ENCODE measurements around the gene DRD4.
A peak's percentile ranks its signal among the peaks of the same experiment; 100 is the strongest.

DRD4 gene
- 0 to 0.46 (median 0.10) reads per million in 17 experiments for total RNA-seq

DNA sequence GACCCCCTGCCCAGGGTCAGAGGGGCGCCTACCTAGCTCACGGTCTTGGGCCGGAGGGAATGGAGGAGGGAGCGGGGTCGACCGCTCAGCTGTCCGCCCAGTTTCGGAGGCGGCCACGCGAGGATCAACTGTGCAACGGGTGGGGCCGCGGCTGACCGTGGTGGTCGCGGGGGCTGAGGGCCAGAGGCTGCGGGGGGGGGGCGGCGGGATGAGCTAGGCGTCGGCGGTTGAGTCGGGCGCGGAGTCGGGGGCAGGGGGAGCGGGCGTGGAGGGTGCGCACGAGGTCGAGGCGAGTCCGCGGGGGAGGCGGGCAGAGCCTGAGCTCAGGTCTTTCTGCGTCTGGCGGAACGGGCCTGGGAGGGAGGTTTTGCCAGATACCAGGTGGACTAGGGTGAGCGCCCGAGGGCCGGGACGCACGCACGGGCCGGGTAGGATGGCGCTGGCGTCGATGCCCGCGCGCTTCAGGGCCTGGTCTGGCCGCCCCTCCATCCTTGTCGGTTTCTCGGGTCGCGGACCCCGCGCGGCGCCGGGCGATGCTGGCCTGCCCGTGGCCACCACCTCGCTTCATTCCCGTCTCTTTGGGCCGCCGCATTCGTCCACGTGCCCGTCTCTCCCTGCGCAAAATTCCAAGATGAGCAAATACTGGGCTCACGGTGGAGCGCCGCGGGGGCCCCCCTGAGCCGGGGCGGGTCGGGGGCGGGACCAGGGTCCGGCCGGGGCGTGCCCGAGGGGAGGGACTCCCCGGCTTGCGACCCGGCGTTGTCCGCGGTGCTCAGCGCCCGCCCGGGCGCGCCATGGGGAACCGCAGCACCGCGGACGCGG lies at the start of gene DRD4:
Gene DRD4 (plus strand): TSS at position 759 of the 822 bp plus-strand sequence. CDS start 36 bp downstream, at position 795.
- DNase-seq = peak in 2 of 4 experiments; percentile 20 to 47

DNA sequence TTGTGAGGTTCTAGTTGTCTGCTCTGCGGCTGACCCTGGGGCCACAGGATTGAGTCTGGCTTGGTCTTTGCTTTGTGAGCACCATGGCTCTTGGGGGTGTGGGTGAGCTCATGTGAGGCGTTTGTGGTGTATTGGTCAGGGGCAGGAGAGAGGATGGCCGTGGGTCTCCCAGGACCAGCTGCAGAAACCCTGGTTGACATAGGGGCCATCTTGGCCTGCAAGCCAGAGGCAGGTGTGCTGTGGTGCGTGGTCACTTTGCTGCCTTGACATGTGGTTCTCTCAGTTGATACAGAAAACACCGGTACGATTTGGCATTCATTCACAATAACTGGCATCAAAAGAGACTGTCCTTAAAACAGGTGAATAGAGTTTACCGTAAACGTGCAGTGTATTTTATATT lies 49.5 kb upstream of the DRD4 start:
- DNase-seq = no peak

DNA sequence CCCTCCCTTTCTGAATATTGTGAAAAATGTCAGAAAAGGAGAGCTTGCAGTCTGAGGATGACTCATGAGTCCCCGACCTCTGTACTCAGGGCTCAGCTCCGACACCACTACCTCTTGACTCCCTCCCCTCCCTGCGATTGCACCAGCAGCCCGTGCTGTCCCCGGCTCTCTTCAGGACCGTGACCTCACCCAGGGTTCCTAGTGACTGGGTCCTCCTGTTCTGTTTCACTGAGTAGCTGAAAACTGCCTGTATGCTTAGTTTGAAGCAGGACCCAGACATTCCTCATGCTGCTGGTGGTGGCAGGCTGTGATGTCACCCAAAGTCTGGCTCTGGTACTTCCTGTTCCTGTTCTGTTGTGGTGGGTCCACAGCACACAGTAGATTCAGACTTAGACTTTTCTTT lies 49.1 kb upstream of the DRD4 start:
- peak; percentile 92 to 96 (median 92) for DNase-seq

DNA sequence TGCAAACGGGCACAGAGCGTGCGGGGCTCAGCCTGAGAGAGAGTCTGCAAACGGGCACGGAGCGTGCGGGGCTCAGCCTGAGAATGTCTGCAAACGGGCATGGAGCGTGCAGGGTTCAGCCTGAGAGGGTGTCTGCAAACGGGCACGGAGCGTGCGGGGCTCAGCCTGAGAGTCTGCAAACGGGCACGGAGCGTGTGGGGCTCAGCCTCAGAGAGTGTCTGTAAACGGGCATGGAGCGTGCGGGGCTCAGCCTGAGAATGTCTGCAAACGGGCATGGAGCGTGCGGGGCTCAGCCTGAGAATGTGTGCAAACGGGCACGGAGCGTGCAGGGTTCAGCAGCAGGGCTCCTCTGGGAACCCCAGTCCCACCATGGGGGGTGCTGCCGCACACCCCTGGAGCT lies 47.3 kb upstream of the DRD4 start:
- no peak for DNase-seq

DNA sequence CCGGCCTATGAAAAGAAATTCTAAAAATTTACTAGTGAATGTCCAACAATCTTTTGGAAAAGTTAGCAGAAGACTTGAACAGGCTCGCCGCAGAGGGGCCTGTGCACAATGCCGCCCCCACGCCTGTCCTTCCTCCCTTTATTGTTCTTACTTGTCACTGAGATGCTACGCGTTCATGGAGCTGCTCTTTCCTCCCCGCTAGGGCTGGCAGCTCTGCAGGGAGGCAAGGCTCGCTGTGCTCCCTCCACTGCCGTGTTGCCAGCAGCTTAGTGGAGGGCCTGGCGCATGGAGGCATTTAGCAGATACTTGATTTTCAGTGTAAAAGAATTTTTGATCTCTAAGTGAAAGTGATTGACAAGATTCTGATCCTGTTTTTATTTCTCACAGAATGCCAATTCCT lies 46.1 kb upstream of the DRD4 start:
- no peak for DNase-seq

DNA sequence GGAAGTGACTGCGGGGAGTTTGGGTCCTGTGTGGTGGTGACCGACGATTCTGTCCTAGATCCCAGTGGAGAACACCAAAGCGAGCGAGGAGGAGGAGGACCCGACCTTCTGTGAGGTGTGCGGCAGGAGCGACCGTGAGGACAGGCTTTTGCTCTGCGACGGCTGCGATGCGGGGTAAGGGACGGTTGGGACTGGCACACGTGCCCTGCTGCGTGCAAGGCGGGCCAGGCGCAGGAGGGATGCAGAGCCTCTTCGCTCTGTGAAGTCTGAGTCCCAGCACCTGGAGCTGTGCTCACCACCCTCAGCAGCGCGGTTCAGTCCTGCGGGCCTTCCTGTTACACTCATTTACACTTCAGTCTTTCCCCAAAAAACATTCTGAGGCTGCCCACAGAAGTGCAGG lies 44.6 kb upstream of the DRD4 start:
- no peak for DNase-seq

DNA sequence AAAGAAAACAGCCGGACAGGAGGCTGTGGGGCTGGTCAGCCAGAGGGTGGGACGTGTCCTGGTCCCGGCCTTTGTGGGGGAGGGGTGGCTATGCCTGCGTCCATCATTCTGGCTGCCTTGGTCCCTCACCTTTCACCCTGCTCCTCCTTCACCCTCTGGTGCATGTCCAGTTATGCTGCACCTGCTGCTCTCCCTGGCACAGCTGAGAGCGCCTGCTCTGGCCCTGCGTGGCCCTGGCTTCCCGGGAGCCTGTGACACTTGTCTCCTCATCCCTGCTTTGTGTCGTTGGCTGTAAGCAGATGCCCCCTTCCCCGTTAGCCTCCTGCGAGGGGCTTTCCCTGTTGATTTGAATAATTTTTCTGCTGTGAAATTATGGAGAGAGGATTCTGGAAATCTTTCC lies 44.2 kb upstream of the DRD4 start:
- DNase-seq = no peak

DNA sequence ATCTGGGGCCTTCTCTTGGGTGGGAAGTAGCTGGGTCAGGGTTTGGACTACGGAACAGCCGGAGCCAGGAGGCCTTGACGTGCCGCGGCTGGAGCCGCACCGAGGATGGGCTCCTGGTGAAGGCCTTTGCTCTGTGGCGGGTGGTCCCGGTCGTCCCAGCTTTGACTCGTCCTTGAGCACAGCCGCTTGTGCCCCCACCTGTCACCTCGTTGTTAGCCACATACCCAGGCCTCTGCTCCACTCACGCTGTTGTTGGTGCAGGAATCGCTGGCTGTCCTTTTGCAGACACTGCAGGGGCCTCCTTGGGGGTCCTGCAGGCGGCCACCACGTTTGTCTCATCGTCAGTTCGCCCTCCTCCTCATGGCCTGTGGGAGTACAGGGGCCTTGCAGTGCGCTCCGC lies 43.7 kb upstream of the DRD4 start:
- no peak for DNase-seq

DNA sequence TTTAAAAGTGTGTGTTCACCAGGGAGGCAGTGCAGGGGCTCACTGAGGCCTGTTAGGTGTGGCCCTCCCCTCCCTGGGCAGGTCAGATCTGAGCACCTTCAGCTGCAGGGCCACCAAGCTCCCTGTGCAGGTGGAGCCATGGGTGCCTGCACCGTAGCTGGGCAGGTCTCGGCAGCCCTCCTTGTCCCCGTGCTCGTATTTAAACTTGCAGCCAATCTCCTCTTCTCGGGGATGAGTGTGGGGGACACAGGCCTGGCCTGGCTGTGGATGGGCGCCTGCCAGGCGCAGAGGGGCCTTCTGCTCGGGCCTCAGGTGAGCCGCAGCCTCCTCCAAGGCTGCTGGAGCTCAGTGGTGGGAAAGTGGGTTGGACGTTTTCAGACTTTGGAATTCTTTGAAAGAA lies 41.7 kb upstream of the DRD4 start:
- DNase-seq = no peak

DNA sequence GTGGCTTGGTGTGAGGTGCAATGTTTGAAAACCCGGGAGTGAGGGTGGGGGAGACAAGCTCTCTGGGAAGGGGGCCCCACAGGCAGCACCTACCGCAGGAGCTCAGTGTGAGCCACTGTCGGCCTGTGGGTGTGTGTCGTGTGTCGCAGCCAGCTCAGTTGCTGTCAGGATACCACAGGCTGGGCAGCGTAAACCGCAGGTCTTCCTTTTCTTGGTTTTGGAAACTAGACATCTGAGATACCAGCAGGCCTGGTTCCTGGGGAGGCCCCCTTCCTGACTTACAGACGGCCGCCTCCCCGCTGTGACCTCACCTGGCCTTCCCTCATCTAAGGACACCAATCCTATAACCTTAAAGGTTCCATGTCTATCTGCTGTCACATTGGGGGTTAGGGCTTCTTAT lies 40.7 kb upstream of the DRD4 start:
- no peak for DNase-seq

DNA sequence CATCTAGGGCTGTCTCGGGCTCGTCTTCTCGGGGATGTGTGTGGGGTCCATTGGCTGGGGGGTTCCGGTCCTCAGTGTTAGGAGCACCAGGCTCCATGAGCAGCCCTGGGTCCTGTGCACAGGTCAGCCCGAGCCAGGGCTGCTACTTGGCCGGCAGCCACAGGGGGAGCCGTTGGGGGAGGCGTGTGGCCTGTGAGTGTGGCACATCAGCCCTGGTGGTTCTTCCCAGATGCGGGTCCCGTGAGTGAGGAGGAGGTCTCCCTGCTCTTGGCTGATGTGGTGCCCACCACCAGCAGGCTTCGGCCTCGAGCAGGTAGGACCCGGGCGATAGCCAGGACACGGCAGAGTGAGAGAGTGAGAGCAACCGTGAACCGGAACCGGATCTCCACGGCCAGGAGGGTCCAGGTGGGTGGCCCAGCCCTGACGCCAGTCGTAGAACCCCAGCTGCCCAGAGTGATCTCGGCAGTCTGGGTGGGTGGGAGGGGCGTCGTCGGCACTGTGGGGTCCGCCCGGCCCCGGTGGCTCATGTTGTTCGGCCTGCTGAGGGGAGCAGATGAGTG lies 39.8 kb upstream of the DRD4 start:
- peak in 1 of 4 experiments; percentile 27 for DNase-seq

DNA sequence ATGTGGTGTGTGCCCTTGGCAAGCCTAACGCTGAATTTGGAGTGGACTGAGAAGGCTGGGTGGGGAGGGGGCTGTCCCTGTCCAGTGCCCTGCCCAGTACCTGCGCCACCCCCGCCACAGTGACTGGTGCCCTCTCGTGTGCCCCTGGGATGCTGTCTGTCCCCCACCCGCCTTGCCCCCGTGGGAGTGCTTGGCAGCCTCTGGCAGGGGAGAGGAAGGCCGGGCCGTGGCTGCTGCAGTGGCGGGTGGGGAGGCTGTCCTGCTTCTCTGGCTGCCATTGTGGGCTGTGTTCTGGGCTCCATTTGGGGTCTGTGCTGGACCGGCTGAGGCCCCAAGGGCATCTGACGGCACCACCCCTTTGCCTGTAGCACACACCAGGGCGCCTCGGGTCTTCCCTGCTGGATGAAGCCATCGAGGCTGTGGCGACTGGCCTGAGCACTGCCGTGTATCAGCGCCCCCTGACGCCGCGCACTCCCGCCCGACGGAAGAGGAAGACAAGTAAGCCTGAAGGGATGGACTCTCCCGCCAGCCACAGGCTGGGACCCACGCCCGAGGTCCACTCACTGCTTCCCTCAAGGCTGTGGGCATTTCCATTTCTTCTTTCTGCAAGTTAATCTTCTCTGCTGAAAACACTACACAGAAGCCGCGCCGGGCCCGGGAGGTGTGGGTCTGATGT lies 38.9 kb upstream of the DRD4 start:
- no peak for DNase-seq

DNA sequence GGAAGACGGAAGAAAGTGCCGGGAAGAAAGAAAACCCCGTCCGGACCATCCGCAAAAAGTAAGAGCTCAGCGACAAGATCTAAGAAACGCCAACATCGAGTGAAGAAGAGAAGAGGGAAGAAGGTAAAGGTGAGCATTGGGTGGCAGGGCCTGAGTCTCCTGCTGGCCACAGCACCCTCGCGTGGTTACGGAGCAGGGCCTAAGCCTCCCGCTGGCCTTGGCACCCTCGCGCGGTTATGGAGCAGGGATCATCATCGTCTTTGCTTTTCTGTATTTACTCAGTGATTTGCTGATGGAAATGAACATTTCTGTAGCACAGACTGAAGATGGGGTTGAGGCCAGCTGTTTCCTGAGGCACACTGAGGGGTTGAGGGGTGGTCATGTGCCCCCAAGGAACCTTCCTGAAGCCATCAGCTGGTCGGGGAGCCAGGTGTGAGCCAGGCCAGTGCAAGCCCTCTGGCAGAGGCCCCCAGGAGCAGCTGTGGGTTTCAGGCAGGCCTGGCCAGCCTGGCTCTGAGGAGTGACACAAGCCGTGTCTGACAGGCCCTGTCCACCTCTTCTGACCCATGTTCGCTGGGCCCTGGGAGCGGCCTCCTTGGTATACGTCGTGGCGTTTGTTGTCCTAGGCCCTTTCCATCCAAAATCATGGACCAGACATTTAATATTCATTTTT lies 35.4 kb upstream of the DRD4 start:
- no peak for DNase-seq

DNA sequence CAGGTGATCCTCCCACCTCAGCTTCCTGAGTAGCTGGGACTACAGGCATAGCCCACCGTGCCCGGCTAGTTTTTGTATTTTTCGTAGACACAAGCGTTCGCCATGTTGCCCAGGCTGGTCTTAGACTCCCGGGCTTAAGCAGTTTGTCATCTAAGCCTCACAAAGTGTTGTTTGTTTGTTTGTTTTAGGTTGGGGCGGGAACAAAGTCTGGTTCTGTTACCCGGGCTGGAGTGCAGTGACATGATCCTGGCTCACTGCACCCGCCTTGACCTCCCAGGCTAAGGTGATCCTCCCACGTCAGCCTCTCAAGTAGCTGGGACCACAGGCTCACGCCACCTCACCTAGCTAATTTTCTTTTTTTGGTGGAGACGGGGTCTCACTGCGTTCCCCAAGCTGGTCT lies 33.9 kb upstream of the DRD4 start:
- DNase-seq = no peak

DNA sequence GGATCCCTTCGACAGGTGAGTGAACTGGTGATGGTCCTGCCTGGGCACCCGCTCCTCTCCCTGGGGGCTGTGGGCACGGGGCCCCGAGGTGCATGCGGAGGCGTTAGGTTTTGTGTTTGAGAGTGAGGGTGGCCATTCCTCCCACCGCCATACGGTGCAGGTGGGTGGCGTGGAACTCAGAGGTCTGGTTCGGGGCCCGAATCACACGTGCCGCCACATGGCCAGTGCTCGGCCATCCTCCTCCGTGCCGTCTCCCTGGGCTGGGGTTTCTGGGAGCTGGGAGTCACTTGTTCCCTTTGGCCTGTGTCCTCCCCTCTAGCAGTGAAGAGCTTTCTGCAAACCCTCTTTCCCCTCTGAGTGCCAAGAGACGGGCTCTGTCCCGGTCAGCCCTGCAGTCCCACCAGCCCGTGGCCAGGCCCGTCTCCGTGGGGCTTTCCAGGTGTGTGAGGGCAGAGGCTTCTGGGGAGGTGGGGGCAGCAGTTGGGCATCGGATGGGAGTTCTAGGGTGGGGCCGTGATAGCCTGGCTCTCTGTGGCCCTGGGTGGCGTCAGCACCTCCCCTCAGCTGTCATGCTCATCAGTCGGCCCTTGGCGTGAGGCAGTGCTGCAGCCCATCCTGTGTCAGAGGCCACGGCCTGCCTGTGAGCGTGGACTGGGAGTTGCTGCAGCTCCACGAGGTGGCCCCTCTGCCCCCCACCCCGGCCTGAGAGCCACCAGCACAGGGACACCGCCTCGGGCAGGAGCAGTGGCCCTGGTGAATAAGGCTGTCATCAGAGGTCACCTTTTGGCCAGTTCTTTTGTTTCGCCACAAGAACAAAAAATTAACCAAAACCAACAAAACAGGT lies 31.6 kb upstream of the DRD4 start:
- no peak for DNase-seq

DNA sequence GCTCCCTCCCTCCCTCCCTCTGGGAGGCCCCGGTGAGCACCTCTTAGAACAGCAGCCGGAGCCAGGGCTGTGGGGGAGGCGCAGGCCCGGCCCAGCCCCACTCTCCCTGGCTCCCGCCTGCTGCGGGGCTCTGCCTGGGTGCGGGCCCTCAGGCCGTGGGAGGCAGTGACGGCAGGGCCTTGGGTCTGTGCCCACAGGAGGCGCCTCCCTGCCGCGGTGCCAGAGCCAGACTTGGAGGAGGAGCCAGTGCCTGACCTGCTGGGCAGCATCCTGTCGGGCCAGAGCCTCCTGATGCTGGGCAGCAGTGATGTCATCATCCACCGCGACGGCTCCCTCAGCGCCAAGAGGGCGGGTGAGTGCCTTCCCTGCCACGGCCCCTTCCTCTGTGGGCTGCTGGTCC lies 30.8 kb upstream of the DRD4 start:
- DNase-seq = no peak

DNA sequence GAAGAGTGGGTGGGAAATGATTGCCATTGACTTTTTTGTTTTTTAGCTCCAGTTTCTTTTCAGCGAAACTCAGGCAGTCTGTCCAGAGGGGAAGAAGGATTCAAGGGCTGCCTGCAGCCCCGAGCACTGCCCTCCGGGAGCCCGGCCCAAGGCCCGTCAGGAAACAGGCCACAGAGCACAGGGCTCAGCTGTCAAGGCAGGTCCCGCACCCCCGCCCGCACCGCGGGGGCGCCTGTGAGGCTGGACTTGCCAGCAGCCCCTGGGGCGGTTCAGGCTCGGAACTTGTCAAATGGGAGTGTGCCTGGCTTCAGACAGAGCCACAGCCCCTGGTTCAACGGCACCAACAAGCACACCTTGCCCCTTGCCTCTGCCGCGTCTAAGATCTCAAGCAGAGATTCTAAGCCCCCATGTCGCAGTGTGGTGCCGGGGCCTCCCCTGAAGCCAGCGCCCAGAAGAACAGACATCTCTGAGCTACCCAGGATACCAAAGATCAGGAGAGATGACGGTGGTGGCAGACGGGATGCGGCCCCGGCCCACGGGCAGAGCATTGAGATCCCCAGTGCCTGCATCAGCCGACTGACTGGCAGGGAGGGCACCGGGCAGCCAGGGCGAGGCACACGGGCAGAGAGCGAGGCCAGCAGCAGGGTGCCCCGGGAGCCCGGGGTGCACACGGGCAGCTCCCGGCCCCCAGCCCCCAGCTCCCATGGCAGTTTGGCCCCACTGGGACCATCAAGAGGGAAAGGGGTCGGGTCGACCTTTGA lies 29.9 kb upstream of the DRD4 start:
- DNase-seq = no peak

DNA sequence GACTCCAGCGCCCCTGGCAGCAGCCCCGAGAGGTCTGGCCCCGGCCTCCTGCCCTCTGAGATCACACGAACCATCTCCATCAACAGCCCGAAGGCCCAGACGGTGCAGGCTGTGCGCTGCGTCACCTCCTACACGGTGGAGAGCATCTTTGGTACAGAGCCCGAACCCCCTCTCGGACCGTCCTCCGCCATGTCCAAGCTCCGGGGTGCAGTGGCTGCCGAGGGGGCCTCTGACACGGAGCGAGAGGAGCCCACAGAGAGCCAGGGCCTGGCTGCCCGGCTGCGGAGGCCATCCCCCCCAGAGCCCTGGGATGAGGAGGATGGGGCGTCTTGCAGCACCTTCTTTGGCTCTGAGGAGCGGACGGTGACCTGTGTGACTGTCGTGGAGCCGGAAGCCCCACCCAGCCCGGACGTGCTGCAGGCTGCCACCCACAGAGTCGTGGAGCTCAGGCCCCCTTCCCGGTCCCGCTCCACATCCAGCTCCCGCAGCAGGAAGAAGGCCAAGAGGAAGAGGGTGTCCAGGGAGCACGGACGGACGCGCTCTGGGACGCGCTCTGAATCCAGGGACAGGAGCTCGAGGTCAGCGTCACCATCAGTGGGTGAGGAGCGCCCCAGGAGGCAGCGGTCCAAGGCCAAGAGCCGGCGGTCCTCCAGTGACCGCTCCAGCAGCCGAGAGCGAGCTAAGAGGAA lies 29.0 kb upstream of the DRD4 start:
- no peak for DNase-seq

DNA sequence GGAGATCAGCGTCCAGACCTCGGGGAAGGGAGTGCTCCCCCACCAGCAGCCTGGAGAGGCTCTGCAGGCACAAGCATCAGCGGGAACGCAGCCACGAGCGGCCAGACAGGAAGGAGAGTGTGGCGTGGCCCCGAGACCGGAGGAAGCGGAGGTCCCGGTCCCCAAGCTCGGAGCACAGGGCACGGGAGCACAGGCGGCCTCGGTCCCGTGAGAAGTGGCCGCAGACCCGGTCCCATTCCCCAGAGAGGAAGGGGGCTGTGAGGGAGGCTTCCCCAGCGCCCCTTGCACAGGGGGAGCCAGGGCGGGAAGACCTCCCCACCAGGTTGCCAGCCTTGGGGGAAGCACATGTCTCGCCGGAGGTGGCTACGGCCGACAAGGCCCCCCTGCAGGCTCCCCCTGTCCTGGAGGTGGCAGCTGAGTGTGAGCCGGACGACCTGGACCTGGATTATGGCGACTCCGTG lies 28.2 kb upstream of the DRD4 start:
- DNase-seq = no peak

DNA sequence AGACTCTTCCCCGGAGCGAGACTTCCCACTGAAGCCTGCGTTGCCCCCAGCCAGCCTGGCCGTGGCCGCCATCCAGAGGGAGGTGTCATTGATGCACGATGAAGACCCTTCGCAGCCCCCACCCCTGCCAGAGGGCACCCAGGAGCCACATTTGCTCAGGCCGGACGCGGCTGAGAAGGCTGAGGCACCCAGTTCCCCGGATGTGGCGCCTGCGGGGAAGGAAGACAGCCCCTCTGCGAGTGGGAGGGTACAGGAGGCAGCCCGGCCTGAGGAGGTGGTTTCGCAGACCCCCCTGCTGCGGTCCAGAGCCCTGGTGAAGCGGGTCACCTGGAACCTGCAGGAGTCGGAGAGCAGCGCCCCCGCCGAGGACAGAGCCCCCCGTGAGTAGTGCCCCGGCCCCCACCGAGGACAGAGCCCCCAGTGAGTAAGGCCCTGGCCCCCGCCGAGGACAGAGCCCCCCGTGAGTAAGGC lies 27.7 kb upstream of the DRD4 start:
- DNase-seq = no peak
